Heart left ventricle (tissue), 16 donors: Measurements from ENCODE around the gene PKLR. TPM values are rescaled to one million over a fixed set of nuclear protein-coding genes. Genes with fewer than 3 reads are reported as not detected.
A peak's percentile ranks its signal among the peaks of the same experiment; 100 is the strongest.
"Not testable (repeated sequence)": the region's sequence is repeated elsewhere in the genome, so short reads cannot be mapped to it uniquely, and the experiment has no call there.

Source experiments
- ATAC-seq, 4 donors: fragments of 200-7000 bp; cut with Tn5 transposase; one replicate each; pipeline ENCODE4 v1.9.1; 2020 to 2022; ENCODE audit warnings: moderate library complexity in 4 of 4, mild to moderate bottlenecking in 3 of 4, moderate number of reproducible peaks in 1 of 4
- DNase-seq, 5 donors: peaks; one replicate each; pipeline ENCODE4 v3.0.0-alpha.2; 2020
- H3K27ac ChIP-seq, 12 donors: fragments of 200-600 bp; sonication (generic) in 4 of 12; one replicate each; pipeline versions ENCODE4 v1.5.0 to v1.8.0; 2016 to 2022; ENCODE audit warnings: mild to moderate bottlenecking in 2 of 12
- H3K27me3 ChIP-seq, 9 donors: fragments of 200-600 bp; sonication (generic) in 2 of 9; one replicate each; pipeline versions ENCODE4 v1.5.1 to v1.8.0; 2016 to 2022; ENCODE audit warnings: mild to moderate bottlenecking in 3 of 9
- H3K36me3 ChIP-seq, 9 donors: fragments of 200-600 bp; sonication (generic) in 2 of 9; one replicate each; pipeline versions ENCODE4 v1.5.0 to v1.8.0; 2018 to 2022; ENCODE audit warnings: mild to moderate bottlenecking in 2 of 9
- H3K4me1 ChIP-seq, 12 donors: fragments of 200-600 bp; sonication (generic) in 4 of 12; one replicate each; pipeline versions ENCODE4 v1.5.0 to v1.8.0; 2016 to 2022; ENCODE audit warnings: mild to moderate bottlenecking in 3 of 12
- H3K4me3 ChIP-seq, 12 donors: fragments of 200-600 bp; sonication (generic) in 4 of 12; one replicate each; pipeline versions ENCODE4 v1.5.0 to v1.8.0; 2017 to 2022; ENCODE audit warnings: mild to moderate bottlenecking in 9 of 12, moderate library complexity in 4 of 12
- H3K9me3 ChIP-seq, 12 donors: fragments of 200-600 bp; sonication (generic) in 4 of 12; one replicate each; pipeline versions ENCODE4 v1.5.0 to v1.8.0; 2016 to 2022; ENCODE audit warnings: mild to moderate bottlenecking in 1 of 12
- CTCF ChIP-seq, 12 donors: fragments of 200-600 bp; sonication (generic) in 4 of 12; IDR thresholded peaks; one replicate each; pipeline versions ENCODE4 v1.5.0 to v1.8.0; 2018 to 2022; ENCODE audit warnings: antibody characterized with exemption in 12 of 12, mild to moderate bottlenecking in 5 of 12
- POLR2A ChIP-seq, 2 donors: fragments of 450-650 bp; IDR thresholded peaks; one replicate each; pipeline ENCODE4 v1.6.1; 2017; ENCODE audit warnings: antibody characterized with exemption in 2 of 2, mild to moderate bottlenecking in 2 of 2, moderate library complexity in 2 of 2
- WGBS, 4 donors: extraction: QIAGEN DNeasy Blood & Tissue Kit in 2 of 4; methylation state at CpG; one replicate each; pipeline versions ENCODE4 v1.1.5 to v1.1.7; 2013 to 2018; 5-methylcytosine and 5-hydroxymethylcytosine counted together
- intact Hi-C, 10 donors: fragments of 100-400 bp; cut with DNase I; formaldehyde crosslinking; loops; one replicate each; pipeline versions ENCODE4 v1.11.1 to v1.14.2; 2022
- polyA plus RNA-seq, 2 donors: library from polyadenylated mRNA; stranded (reverse); fragments of 200-250 nt; gene quantifications; one replicate each; pipeline ENCODE4 v1.2.3, GENCODE V29; 2013
- total RNA-seq, 9 donors: library from RNA; depleted of rRNA in 2 of 9; stranded (reverse); fragments of >200 nt in 2 of 9; fragmentation: NEBNext Ultra II Directional in 3 of 9; extraction: Animal tissue kit (Norgen Biotek cat#: 25700) in 3 of 9; gene quantifications; one replicate each; pipeline versions ENCODE4 v1.1.0 to v1.2.4, GENCODE V29; 2016 to 2023
- donor health status: ischemic (EF 13 %, LVEDD 7.1; RV severe dilation, severe dysfunction).
- donor health status: healthy with polysubstance abuse.
- donor health status: DM: no; HTN: yes; CAD: no.
- donor health status: DM: no; HTN: no; CAD: no.
- donor health status: ischemic (EF 25% LVEDD 6.9; RV normal size, moderate dysfunction).
- donor health status: ischemic (EF 25% LVEDD 5.7; RV mildly dilated, moderate dysfunction).
- donor health status: healthy.
- donor health status: DM: yes; HTN: yes; CAD: no.
- donor health status: ischemic (EF 35%, LVEDD 5.7; RV mildly dilated, moderate dysfunction).
- donor health status: nonischemic (EF 11% LVEDD 7.7; RV severe dilation, severe dysfunction).
- donor health status: DM: yes; HTN: yes; CAD: no.
- donor health status: PGD.
- donor health status: ischemic (EF 29% LVEDD 5.4; RV normal size, mild dysfunction).
- donor health status: nonischemic (EF 23%, LVEDD 6.1; RV moderate dilation, normal function).

Gene PKLR
- total and polyA plus RNA-seq, 11 donors: 0.09 TPM; not detected in 10

GRCh38 chr1:155250633-155251449, 50.4 kb downstream of the PKLR start:
- Histone ChIP-seq H3K4me1 (peaks cover 7 to 38% (median 27%) of the 10 kb centered on the region in 12 donors), H3K9me3 (no peaks in the 10 kb centered on the region), H3K27ac (peak overlapping the region in 8 of 12 donors; percentile 29 to 57 (median 46)), H3K27me3 (no peaks in the 10 kb centered on the region), H3K36me3 (peaks cover 0 to 20% (median 12%) of the 10 kb centered on the region in 9 donors), H3K4me3 (peak overlapping the region in 9 of 12 donors; percentile 17 to 60 (median 36))
- 16 to 25% (median 20%) methylated on average over 14 to 23 of the region's 23 CpGs for WGBS, 4 donors
- ATAC-seq: peak; percentile 79 to 85 (median 84)
- TF ChIP-seq CTCF (IDR thresholded peaks at IDR 0.05): peak; percentile 99 to 100 (median 100)
- no peak for TF ChIP-seq POLR2A (IDR thresholded peaks at IDR 0.05)
- intact Hi-C loops: loop anchor here (1.0 to 10.0 kb wide), 10 partner anchors 56 to 342 kb away; partner anchors contain the start of genes RUSC1 (in 3 of the 10) and FDPS (in 1 of the 10)
- DNase-seq: peak; percentile 92 to 96 (median 93)

GRCh38 chr1:155250246-155250632, 51.0 kb downstream of the PKLR start:
- 12 to 60% (median 29%) methylated on average over 1 to 28 of the region's 28 CpGs for WGBS, 4 donors

GRCh38 chr1:155247667-155248553, 53.3 kb downstream of the PKLR start:
- Histone ChIP-seq H3K9me3 (no peaks in the 10 kb centered on the region), H3K27me3 (peaks cover 0 to 4% (median 0%) of the 10 kb centered on the region in 9 donors), H3K4me3 (no peak overlapping the region), H3K36me3 (peaks cover 0 to 20% (median 12%) of the 10 kb centered on the region in 9 donors), H3K4me1 (peaks cover 3 to 35% (median 27%) of the 10 kb centered on the region in 12 donors), H3K27ac (no peak overlapping the region)
- TF ChIP-seq POLR2A (IDR thresholded peaks at IDR 0.05) (no peak), CTCF (IDR thresholded peaks at IDR 0.05) (no peak)
- DNase-seq: no peak
- WGBS, 4 donors: 82 to 87% (median 84%) methylated on average over 22 to 26 of the region's 26 CpGs
- no peak for ATAC-seq
- intact Hi-C loops: no loop called here

More at GRCh38 chr1:155250246-155250632, 51.0 kb downstream of the PKLR start:
- DNase-seq (peak in 1 of 5 donors; percentile 37), ATAC-seq (no peak)
- Histone ChIP-seq H3K27me3 (no peaks in the 10 kb centered on the region), H3K36me3 (peaks cover 0 to 20% (median 12%) of the 10 kb centered on the region in 9 donors), H3K9me3 (no peaks in the 10 kb centered on the region), H3K27ac (peak overlapping the region in 7 of 12 donors; percentile 36 to 57 (median 46)), H3K4me1 (peaks cover 5 to 37% (median 25%) of the 10 kb centered on the region in 12 donors), H3K4me3 (peak overlapping the region in 9 of 12 donors; percentile 17 to 60 (median 36))
- intact Hi-C loops: loop anchor here (1.0 to 10.0 kb wide), 10 partner anchors 57 to 343 kb away; partner anchors contain the start of genes RUSC1 (in 3 of the 10) and FDPS (in 1 of the 10)
- no peak for TF ChIP-seq CTCF (IDR thresholded peaks at IDR 0.05)
- no peak for TF ChIP-seq POLR2A (IDR thresholded peaks at IDR 0.05)

- not testable (repeated sequence) for H3K27ac ChIP-seq, ATAC-seq, H3K27me3 ChIP-seq, H3K4me3 ChIP-seq, H3K9me3 ChIP-seq, DNase-seq
- WGBS, 4 donors: 95 to 100% (median 98%) methylated on average over 3 of the region's 3 CpGs
- intact Hi-C loops: loop anchor here in 1 of 10 donors (1.0 kb wide), 1 partner anchor 77 kb away; no protein-coding TSS in a partner anchor
- Histone ChIP-seq H3K36me3 (peaks cover 0 to 20% (median 12%) of the 10 kb centered on the region in 9 donors), H3K4me1 (peaks cover 3 to 44% (median 29%) of the 10 kb centered on the region in 12 donors)
Measured at GRCh38 chr1:155246796-155247195, 54.4 kb downstream of the PKLR start.
